ENCODE results near the gene NTSR1. TPM values are rescaled to one million over a fixed set of nuclear protein-coding genes. Genes with fewer than 3 reads are reported as not detected.

NTSR1 gene
- total and polyA plus RNA-seq, 4 donors: 0.03 to 0.33 (median 0.08) TPM; not detected in 1

DNA sequence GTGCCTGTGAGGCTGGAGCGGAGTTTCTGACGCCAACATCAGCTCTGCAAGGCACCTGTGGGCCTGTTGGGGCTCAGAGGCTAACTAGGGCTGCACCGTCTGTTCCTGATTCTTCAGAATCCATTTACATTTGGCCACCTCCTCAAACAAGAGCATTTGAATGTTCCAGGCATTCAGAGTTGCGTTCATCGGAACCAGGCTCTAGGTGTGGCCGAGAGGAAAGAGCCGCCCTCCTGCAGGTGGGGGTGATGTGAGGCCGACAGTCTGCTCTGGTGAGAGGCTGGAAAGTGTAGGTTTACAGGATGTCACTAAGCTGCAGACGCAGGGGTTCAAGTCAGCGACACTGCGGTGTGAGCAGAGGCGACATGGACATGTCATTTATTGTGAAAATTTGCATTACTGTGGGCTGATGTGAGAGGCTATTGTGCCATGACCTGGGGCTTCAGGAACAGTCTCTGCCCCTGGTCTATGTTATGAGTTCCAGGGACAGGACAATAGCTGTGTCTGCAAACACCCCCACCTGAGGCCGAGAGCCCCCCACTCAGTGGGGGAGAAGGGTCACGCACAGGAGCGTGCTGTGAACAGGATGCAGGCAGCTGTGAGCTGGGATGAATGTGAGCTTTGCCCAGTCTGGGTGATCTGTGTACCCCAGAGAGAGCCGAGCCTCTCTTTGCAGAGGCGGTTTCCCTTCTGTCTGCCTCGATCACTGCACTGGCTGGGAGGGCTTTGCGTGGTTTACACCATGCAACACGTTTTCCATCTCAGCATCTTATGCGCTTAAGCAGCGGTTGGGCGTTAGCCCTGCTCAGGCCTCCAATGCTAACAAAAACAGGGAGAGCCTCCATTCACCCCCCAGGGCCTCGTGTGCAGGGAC is 45.3 kb upstream of the NTSR1 start:
- 90% methylated on average over 24 of the region's 24 CpGs for WGBS
- TF ChIP-seq JUND (IDR thresholded peaks at IDR 0.05): no peak
- no peak for DNase-seq (ENCODE audit: low spot score)
- Histone ChIP-seq H3K27me3 (ENCODE audit: control insufficient read depth in 4 of 4, insufficient read depth in 4 of 4, low read length in 3 of 4) (no peaks in the 10 kb centered on the region), H3K9me3 (ENCODE audit: control insufficient read depth in 4 of 4, low read length in 3 of 4) (no peaks in the 10 kb centered on the region), H3K27ac (ENCODE audit: low read depth in 1 of 2, low read length in 2 of 2) (no peak overlapping the region), H3K9ac (ENCODE audit: low read depth in 1 of 2, low read length in 2 of 2) (no peak overlapping the region), H3K4me1 (ENCODE audit: control insufficient read depth in 4 of 4, insufficient read depth in 4 of 4, low read length in 3 of 4) (no peaks in the 10 kb centered on the region), H3K36me3 (ENCODE audit: control insufficient read depth in 4 of 4, insufficient read depth in 3 of 4, low read depth in 1 of 4, low read length in 3 of 4) (no peaks in the 10 kb centered on the region), H3K4me3 (ENCODE audit: low read depth in 1 of 3, low read length in 3 of 3) (no peak overlapping the region)

- no peaks in the 10 kb centered on the region for H3K4me1 ChIP-seq (ENCODE audit: control insufficient read depth in 4 of 4, insufficient read depth in 4 of 4, low read length in 3 of 4)
- H3K27me3 ChIP-seq (ENCODE audit: control insufficient read depth in 4 of 4, insufficient read depth in 4 of 4, low read length in 3 of 4): no peaks in the 10 kb centered on the region
- WGBS: 90% methylated on average over 18 of the region's 18 CpGs
- H3K36me3 ChIP-seq (ENCODE audit: control insufficient read depth in 4 of 4, insufficient read depth in 3 of 4, low read depth in 1 of 4, low read length in 3 of 4): no peaks in the 10 kb centered on the region
- H3K4me3 ChIP-seq (ENCODE audit: low read depth in 1 of 3, low read length in 3 of 3): no peak overlapping the region
- TF ChIP-seq HNF4G (IDR thresholded peaks at IDR 0.05) (no peak), TAF1 (conservative IDR thresholded peaks at IDR 0.05) (no peak), CTCF (IDR thresholded peaks at IDR 0.05; ENCODE audit: low read depth, low read length, missing input control) (no peak)
- TF ChIP-seq, protein P1, sequence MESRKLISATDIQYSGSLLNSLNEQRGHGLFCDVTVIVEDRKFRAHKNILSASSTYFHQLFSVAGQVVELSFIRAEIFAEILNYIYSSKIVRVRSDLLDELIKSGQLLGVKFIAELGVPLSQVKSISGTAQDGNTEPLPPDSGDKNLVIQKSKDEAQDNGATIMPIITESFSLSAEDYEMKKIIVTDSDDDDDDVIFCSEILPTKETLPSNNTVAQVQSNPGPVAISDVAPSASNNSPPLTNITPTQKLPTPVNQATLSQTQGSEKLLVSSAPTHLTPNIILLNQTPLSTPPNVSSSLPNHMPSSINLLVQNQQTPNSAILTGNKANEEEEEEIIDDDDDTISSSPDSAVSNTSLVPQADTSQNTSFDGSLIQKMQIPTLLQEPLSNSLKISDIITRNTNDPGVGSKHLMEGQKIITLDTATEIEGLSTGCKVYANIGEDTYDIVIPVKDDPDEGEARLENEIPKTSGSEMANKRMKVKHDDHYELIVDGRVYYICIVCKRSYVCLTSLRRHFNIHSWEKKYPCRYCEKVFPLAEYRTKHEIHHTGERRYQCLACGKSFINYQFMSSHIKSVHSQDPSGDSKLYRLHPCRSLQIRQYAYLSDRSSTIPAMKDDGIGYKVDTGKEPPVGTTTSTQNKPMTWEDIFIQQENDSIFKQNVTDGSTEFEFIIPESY (IDR thresholded peaks at IDR 0.05): no peak
- no peak overlapping the region for H3K27ac ChIP-seq (ENCODE audit: low read depth in 1 of 2, low read length in 2 of 2)
- no peak for DNase-seq (ENCODE audit: low spot score)
- no peak overlapping the region for H3K9ac ChIP-seq (ENCODE audit: low read depth in 1 of 2, low read length in 2 of 2)
- no peaks in the 10 kb centered on the region for H3K9me3 ChIP-seq (ENCODE audit: control insufficient read depth in 4 of 4, low read length in 3 of 4)
Observed at GRCh38 chr20:62664019-62664971, 44.3 kb upstream of the NTSR1 start.

- no peak for DNase-seq (ENCODE audit: low spot score)
- TF ChIP-seq MAX (IDR thresholded peaks at IDR 0.05): no peak
- TF ChIP-seq HNF4G (IDR thresholded peaks at IDR 0.05): no peak
- TF ChIP-seq EGR1 (IDR thresholded peaks at IDR 0.05; ENCODE audit: low read depth in 2 of 2): no peak
- TF ChIP-seq NR2F2 (IDR thresholded peaks at IDR 0.05): no peak
- Histone ChIP-seq H3K27me3 (ENCODE audit: control insufficient read depth in 4 of 4, insufficient read depth in 4 of 4, low read length in 3 of 4) (no peaks in the 10 kb centered on the region), H3K9me3 (ENCODE audit: control insufficient read depth in 4 of 4, low read length in 3 of 4) (no peaks in the 10 kb centered on the region), H3K4me3 (ENCODE audit: low read depth in 1 of 3, low read length in 3 of 3) (no peak overlapping the region), H3K36me3 (ENCODE audit: control insufficient read depth in 4 of 4, insufficient read depth in 3 of 4, low read depth in 1 of 4, low read length in 3 of 4) (no peaks in the 10 kb centered on the region), H3K9ac (ENCODE audit: low read depth in 1 of 2, low read length in 2 of 2) (no peak overlapping the region), H3K27ac (ENCODE audit: low read depth in 1 of 2, low read length in 2 of 2) (no peak overlapping the region), H3K4me1 (ENCODE audit: control insufficient read depth in 4 of 4, insufficient read depth in 4 of 4, low read length in 3 of 4) (no peaks in the 10 kb centered on the region)
- WGBS: 88% methylated on average over 12 of the region's 12 CpGs
Observed at GRCh38 chr20:62665153-62665754, 43.4 kb upstream of the NTSR1 start.
